Spleen (tissue), 7 donors: Measurements from ENCODE around the gene SLC25A13.

ENCODE experiments used
- CTCF ChIP-seq, 11 experiments: fragments of 200-600 bp in 7 of 11; fragments of 450-650 bp in 4 of 11; sonication (generic) in 4 of 11; IDR thresholded peaks in 8 of 11; conservative IDR thresholded peaks in 3 of 11; 1 replicate in 7 of 11; 2 replicates in 4 of 11; pipeline versions ENCODE4 v1.4.0 to v1.8.0; 2016 to 2021; ENCODE audit warnings: antibody characterized with exemption in 11 of 11, inconsistent platforms in 4 of 11, mild to moderate bottlenecking in 1 of 11
- POLR2A ChIP-seq, 3 donors: fragments of 450-650 bp; IDR thresholded peaks; one replicate each; pipeline ENCODE4 v1.5.1; 2017; ENCODE audit warnings: antibody characterized with exemption in 3 of 3, mild to moderate bottlenecking in 1 of 3
- donor health status: DM: no; HTN: no; CAD: no; lungs with moderate emphysema.
- donor health status: DM: no; HTN: no; CAD: no.
- donor health status: DM: no; HTN: no; CAD: no.

- TF ChIP-seq CTCF (IDR thresholded peaks at IDR 0.05 in 8 of 11, conservative IDR thresholded peaks at IDR 0.05 in 3 of 11), result no peak
- no peak for TF ChIP-seq POLR2A (IDR thresholded peaks at IDR 0.05)
Observed at GRCh38 chr7:96202102-96202501, 119.8 kb downstream of the SLC25A13 start.
